ENCODE results near the gene C1QL2. TPM values are rescaled to one million over a fixed set of nuclear protein-coding genes. Genes with fewer than 3 reads are reported as not detected.

C1QL2 gene
- total RNA-seq, 4 donors from 2014 or later: not detected

GRCh38 chr2:119180892-119181291 is 22.3 kb upstream of the C1QL2 start:
- no peak overlapping the region for H3K27ac ChIP-seq
- no peak for ATAC-seq
- WGBS, 2 donors (ENCODE audit: low coverage in 1 of 2): 86% methylated on average over 1 of the region's 5 CpGs; no CpG with 5 or more reads in 1 of the 2 donors
- no peak overlapping the region for H3K4me3 ChIP-seq
- H3K36me3 ChIP-seq: no peaks in the 10 kb centered on the region
- no peaks in the 10 kb centered on the region for H3K27me3 ChIP-seq
- no peaks in the 10 kb centered on the region for H3K4me1 ChIP-seq
- no peaks in the 10 kb centered on the region for H3K9me3 ChIP-seq
- no peak for TF ChIP-seq CTCF (IDR thresholded peaks at IDR 0.05)
- TF ChIP-seq POLR2AphosphoS5 (IDR thresholded peaks at IDR 0.05): no peak
- TF ChIP-seq POLR2A (IDR thresholded peaks at IDR 0.05): no peak
- TF ChIP-seq EP300 (IDR thresholded peaks at IDR 0.05): no peak

- Histone ChIP-seq H3K4me3 (no peak overlapping the region), H3K9me3 (no peaks in the 10 kb centered on the region), H3K27ac (no peak overlapping the region), H3K36me3 (no peaks in the 10 kb centered on the region), H3K4me1 (no peaks in the 10 kb centered on the region), H3K27me3 (no peaks in the 10 kb centered on the region)
- 71 to 80% methylated on average over 2 to 3 of the region's 7 CpGs for WGBS, 2 donors (ENCODE audit: low coverage in 1 of 2)
- no peak for TF ChIP-seq CTCF (IDR thresholded peaks at IDR 0.05)
- no peak for TF ChIP-seq POLR2AphosphoS5 (IDR thresholded peaks at IDR 0.05)
- no peak for ATAC-seq
These were observed 21.4 kb upstream of the C1QL2 start for GRCh38 chr2:119179991-119180390.

DNA sequence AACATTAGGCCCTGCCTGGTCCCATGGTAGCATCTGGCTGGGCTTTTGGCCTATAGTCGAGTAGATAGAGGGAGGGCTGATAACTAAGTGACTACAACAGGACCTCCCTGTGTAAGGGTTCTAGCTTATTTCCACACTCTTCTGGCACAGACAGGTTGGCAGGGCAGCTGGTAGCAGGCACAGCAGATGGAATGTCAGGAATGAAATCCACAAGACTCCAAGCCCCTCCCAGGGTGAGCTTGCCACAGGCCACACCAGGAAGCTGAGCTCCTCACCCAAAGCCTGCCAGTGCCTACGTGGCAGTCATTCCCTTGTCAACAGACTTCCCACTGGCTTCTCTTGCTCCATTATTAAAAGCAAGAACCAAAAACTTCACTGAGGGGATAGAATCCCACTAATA is 20.7 kb upstream of the C1QL2 start:
- Histone ChIP-seq H3K36me3 (no peaks in the 10 kb centered on the region), H3K4me3 (no peak overlapping the region), H3K9me3 (no peaks in the 10 kb centered on the region), H3K4me1 (no peaks in the 10 kb centered on the region), H3K27me3 (no peaks in the 10 kb centered on the region), H3K27ac (no peak overlapping the region)
- no peak for ATAC-seq
- WGBS, 2 donors (ENCODE audit: low coverage in 1 of 2): 57% methylated on average over 1 of the region's 2 CpGs; no CpG with 5 or more reads in 1 of the 2 donors
- TF ChIP-seq POLR2AphosphoS5 (IDR thresholded peaks at IDR 0.05) (no peak), POLR2A (IDR thresholded peaks at IDR 0.05) (no peak), EP300 (IDR thresholded peaks at IDR 0.05) (no peak), CTCF (IDR thresholded peaks at IDR 0.05) (no peak)

DNA sequence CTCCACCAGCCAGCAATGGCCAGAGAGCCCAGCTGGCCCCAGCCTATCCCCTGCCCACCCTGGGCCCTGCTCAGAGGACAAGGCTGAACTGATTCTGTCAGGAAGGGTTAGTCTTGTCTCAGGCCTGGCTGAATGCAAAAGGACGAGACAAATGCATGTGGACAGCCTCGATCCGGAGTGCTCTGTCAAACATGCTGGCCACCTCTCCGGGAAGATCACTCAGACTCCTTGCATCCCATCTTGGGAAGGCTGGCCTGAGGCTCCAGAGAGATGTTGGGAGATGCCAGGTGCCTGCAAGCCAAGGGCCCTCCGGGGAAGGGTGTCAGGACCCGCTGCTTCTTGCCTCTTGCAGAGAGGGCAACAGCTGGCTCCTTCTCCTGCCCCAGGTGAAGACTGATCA is 20.2 kb upstream of the C1QL2 start:
- no CpG with 5 or more reads among the region's 6 CpGs for WGBS, 2 donors (ENCODE audit: low coverage in 1 of 2)
- no peak for ATAC-seq
- H3K4me1 ChIP-seq: no peaks in the 10 kb centered on the region
- H3K27ac ChIP-seq: no peak overlapping the region
- H3K9me3 ChIP-seq: no peaks in the 10 kb centered on the region
- H3K4me3 ChIP-seq: no peak overlapping the region
- no peaks in the 10 kb centered on the region for H3K36me3 ChIP-seq
- TF ChIP-seq POLR2A (IDR thresholded peaks at IDR 0.05): no peak
- no peak for TF ChIP-seq CTCF (IDR thresholded peaks at IDR 0.05)
- TF ChIP-seq POLR2AphosphoS5 (IDR thresholded peaks at IDR 0.05): no peak
- no peak for TF ChIP-seq EP300 (IDR thresholded peaks at IDR 0.05)
- H3K27me3 ChIP-seq: no peaks in the 10 kb centered on the region

- TF ChIP-seq CTCF (IDR thresholded peaks at IDR 0.05) (no peak), EP300 (IDR thresholded peaks at IDR 0.05) (no peak), POLR2AphosphoS5 (IDR thresholded peaks at IDR 0.05) (no peak), POLR2A (IDR thresholded peaks at IDR 0.05) (no peak)
- no peak overlapping the region for H3K27ac ChIP-seq
- WGBS, 2 donors (ENCODE audit: low coverage in 1 of 2): 0% methylated on average over 1 of the region's 4 CpGs; no CpG with 5 or more reads in 1 of the 2 donors
- no peak for ATAC-seq
- H3K9me3 ChIP-seq: no peaks in the 10 kb centered on the region
- H3K36me3 ChIP-seq: no peaks in the 10 kb centered on the region
- H3K4me3 ChIP-seq: no peak overlapping the region
- H3K4me1 ChIP-seq: no peaks in the 10 kb centered on the region
- H3K27me3 ChIP-seq: no peaks in the 10 kb centered on the region
These were observed 19.3 kb upstream of the C1QL2 start for GRCh38 chr2:119177838-119178190.

All from gastroesophageal sphincter (tissue), 4 donors.